A549 (cell line): ENCODE results near the gene ARL2BP. TPM values are rescaled to one million over a fixed set of nuclear protein-coding genes. Genes with fewer than 3 reads are reported as not detected.

ENCODE experiments used
- ATAC-seq, 2 experiments: fragments of 200-7000 bp in 1 of 2; fragments of >200 bp in 1 of 2; cut with Nextera tagmentation in 1 of 2; cut with Tn5 transposase in 1 of 2; 3 replicates each; pipeline versions ENCODE4 v1.8.0 to v1.9.1; 2018 to 2020; ENCODE audit warnings: mild to moderate bottlenecking in 1 of 2, moderate library complexity in 1 of 2
- CTCF ChIA-PET: fragments of 300-600 bp; sonication (Branson Sonifier 250); formaldehyde crosslinking; extraction: SDS; loops from one replicate; lab custom pipeline; 2021; ENCODE audit warnings: antibody characterized with exemption, inconsistent platforms; lab: Yijun Ruan, JAX
- POLR2A ChIA-PET: fragments of 350-600 bp; formaldehyde crosslinking; extraction: SDS; loops from one replicate; lab custom pipeline; 2021; ENCODE audit warnings: antibody characterized with exemption, inconsistent platforms; lab: Yijun Ruan, JAX
- DNase-seq, 2 experiments: peaks; one replicate each; pipeline versions ENCODE4 v3.0.0 to v3.0.0-alpha.2; 2011 to 2016; ENCODE audit warnings: low read depth in 1 of 2, low spot score in 1 of 2
- FAIRE-seq: peaks from 2 replicates; lab custom pipeline; 2011; peaks lifted over from hg19 to GRCh38; lab: Jason Lieb, UNC
- H3K27ac ChIP-seq, 2 experiments: fragments of >200 bp; sonication (Bioruptor Twin); formaldehyde crosslinking; 3 replicates each; pipeline ENCODE4 v1.5.1; 2016 to 2017
- H3K4me1 ChIP-seq: fragments of >200 bp; sonication (Bioruptor Twin); formaldehyde crosslinking; 3 replicates; pipeline ENCODE4 v1.6.1; 2016
- H3K4me2 ChIP-seq: fragments of >200 bp; sonication (Bioruptor Twin); formaldehyde crosslinking; 3 replicates; pipeline ENCODE4 v1.6.1; 2016
- H3K4me3 ChIP-seq: fragments of >200 bp; sonication (Bioruptor Twin); formaldehyde crosslinking; 3 replicates; pipeline ENCODE4 v1.5.1; 2016
- H3K9me3 ChIP-seq: fragments of >200 bp; sonication (Bioruptor Twin); formaldehyde crosslinking; 3 replicates; pipeline ENCODE4 v1.6.1; 2016
- ATOH8 ChIP-seq: fragments of 250-450 bp; sonication (Bioruptor Pico); IDR thresholded peaks from 2 replicates; pipeline ENCODE4 v1.5.0; 2020; ENCODE audit warnings: low read depth, mild to moderate bottlenecking, moderate library complexity
- BCL3 ChIP-seq: fragments of >200 bp; sonication (Bioruptor Twin); formaldehyde crosslinking; IDR thresholded peaks from 3 replicates; pipeline ENCODE4 v1.6.1; 2016
- E2F6 ChIP-seq: IDR thresholded peaks from 2 replicates; pipeline ENCODE4 v1.6.1; 2012; ENCODE audit warnings: low read depth, borderline replicate concordance
- EHF ChIP-seq: fragments of 250-450 bp; sonication (Bioruptor Pico); IDR thresholded peaks from 2 replicates; pipeline ENCODE4 v1.5.0; 2020; ENCODE audit warnings: mild to moderate bottlenecking
- EHMT2 ChIP-seq: fragments of 200-600 bp; sonication (generic); IDR thresholded peaks from 2 replicates; pipeline ENCODE4 v1.6.1; 2016; ENCODE audit warnings: antibody characterized with exemption, low read depth, mild to moderate bottlenecking, moderate library complexity
- EP300 ChIP-seq, 2 experiments: fragments of >200 bp; sonication (Bioruptor Twin); formaldehyde crosslinking; IDR thresholded peaks; 2 replicates in 1 of 2; 3 replicates in 1 of 2; pipeline ENCODE4 v1.6.1; 2016 to 2017
- FOSB ChIP-seq: fragments of 250-450 bp; sonication (Bioruptor Pico); IDR thresholded peaks from 2 replicates; pipeline ENCODE4 v1.5.0; 2020; ENCODE audit warnings: mild to moderate bottlenecking, moderate library complexity
- FOSL2 ChIP-seq, 2 experiments: fragments of 450-650 bp in 1 of 2; fragments of >200 bp in 1 of 2; sonication (Bioruptor Twin) in 1 of 2; formaldehyde crosslinking; IDR thresholded peaks; 2 replicates each; pipeline versions ENCODE4 v1.5.0 to v1.6.1; 2016 to 2020; ENCODE audit warnings: mild to moderate bottlenecking in 1 of 2, moderate library complexity in 1 of 2
- FOXS1 ChIP-seq: fragments of 250-450 bp; sonication (Bioruptor Pico); IDR thresholded peaks from 2 replicates; pipeline ENCODE4 v1.5.0; 2020; ENCODE audit warnings: mild to moderate bottlenecking, moderate library complexity
- HEYL ChIP-seq: fragments of 250-450 bp; sonication (Bioruptor Pico); IDR thresholded peaks from 2 replicates; pipeline ENCODE4 v1.8.0; 2021; ENCODE audit warnings: mild to moderate bottlenecking, moderate library complexity
- JUN ChIP-seq, 2 experiments: fragments of >200 bp; sonication (Bioruptor Twin); formaldehyde crosslinking; IDR thresholded peaks; 2 replicates in 1 of 2; 3 replicates in 1 of 2; pipeline ENCODE4 v1.6.1; 2016 to 2017
- JUNB ChIP-seq: fragments of >200 bp; sonication (Bioruptor Twin); formaldehyde crosslinking; IDR thresholded peaks from 2 replicates; pipeline ENCODE4 v1.6.1; 2016
- KDM5A ChIP-seq: fragments of 200-600 bp; sonication (generic); IDR thresholded peaks from 2 replicates; pipeline ENCODE4 v1.6.1; 2016; ENCODE audit warnings: antibody characterized with exemption, mild to moderate bottlenecking
- MAX ChIP-seq: IDR thresholded peaks from 2 replicates; pipeline ENCODE4 v1.6.1; 2012
- MYC ChIP-seq: IDR thresholded peaks from 2 replicates; pipeline ENCODE4 v1.6.1; 2012; ENCODE audit warnings: mild to moderate bottlenecking, inconsistent platforms, low read length, improper control_type of control experiment, borderline replicate concordance
- NFE2L2 ChIP-seq: fragments of 150-350 bp; conservative IDR thresholded peaks from 2 replicates; pipeline ENCODE4 v1.6.1; 2014; ENCODE audit warnings: low read length
- PBX3 ChIP-seq: IDR thresholded peaks from 2 replicates; pipeline ENCODE4 v1.6.1; 2012
- PHF8 ChIP-seq: fragments of 200-600 bp; sonication (generic); IDR thresholded peaks from 2 replicates; pipeline ENCODE4 v1.6.1; 2016; ENCODE audit warnings: low read depth, mild to moderate bottlenecking, antibody characterized with exemption, moderate library complexity, borderline replicate concordance
- POLR2AphosphoS2 ChIP-seq: conservative IDR thresholded peaks from 2 replicates; pipeline ENCODE4 v1.6.1; 2012; ENCODE audit warnings: low read length, improper control_type of control experiment, inconsistent platforms
- RFX5 ChIP-seq: fragments of 450-650 bp; IDR thresholded peaks from 2 replicates; pipeline ENCODE4 v1.7.1; 2014; ENCODE audit warnings: antibody characterized with exemption, mild to moderate bottlenecking, moderate library complexity
- RNF2 ChIP-seq: fragments of 200-600 bp; sonication (generic); IDR thresholded peaks from 2 replicates; pipeline ENCODE4 v1.6.1; 2016; ENCODE audit warnings: low read depth, mild to moderate bottlenecking, antibody characterized with exemption, moderate library complexity, borderline replicate concordance
- TP53 ChIP-seq: fragments of 250-450 bp; sonication (Bioruptor Pico); IDR thresholded peaks from 2 replicates; pipeline ENCODE4 v1.5.0; 2021; ENCODE audit warnings: mild to moderate bottlenecking, moderate library complexity
- USF2 ChIP-seq: fragments of 450-650 bp; IDR thresholded peaks from 2 replicates; pipeline ENCODE4 v1.6.1; 2014; ENCODE audit warnings: antibody characterized with exemption
- WGBS: methylation state at CpG from one replicate; pipeline ENCODE4 v1.1.6; 2017; ENCODE audit errors: missing lambda C conversion rate; 5-methylcytosine and 5-hydroxymethylcytosine counted together
- polyA plus RNA-seq, 4 experiments: library from polyadenylated mRNA; depleted of rRNA in 3 of 4; stranded (reverse); fragments of >200 nt; fragmentation: RNase III in 1 of 4; extraction: RNeasy Plus Mini Kit Qiagen cat#74134 plus additional on column Dnase treatment in 1 of 4; gene quantifications; 2 replicates in 3 of 4; 3 replicates in 1 of 4; pipeline ENCODE4 v1.2.3, GENCODE V29; 2011 to 2017

Gene ARL2BP
- polyA plus RNA-seq, 2 of the 4 experiments (the other 2 are of a cell fraction), result 67.0 to 126 TPM

GRCh38 chr16:57234707-57235092 lies 10.4 kb upstream of the ARL2BP start (continued):
- TF ChIP-seq PBX3, result no peak
- TF ChIP-seq RNF2, result no peak
- no peak for TF ChIP-seq JUNB
- no peak for TF ChIP-seq BCL3
- no peak for TF ChIP-seq USF2
- TF ChIP-seq TP53 (CRISPR knock-in tag), result no peak

- Histone ChIP-seq H3K9me3 (no peaks in the 10 kb centered on the region), H3K27ac (no peak overlapping the region), H3K4me3 (no peak overlapping the region), H3K4me2 (no peak overlapping the region), H3K4me1 (no peaks in the 10 kb centered on the region)
- DNase-seq, result no peak
- FAIRE-seq, result no peak
- WGBS, result 75% methylated on average over 8 of the region's 8 CpGs
- POLR2A ChIA-PET, result interaction anchor here (1.6 kb wide), 1 partner anchor 10 kb away, joined by 4 read pairs; the partner anchor contains the start of gene ARL2BP
- TF ChIP-seq FOXS1 (CRISPR knock-in tag) (no peak), PBX3 (no peak), TP53 (CRISPR knock-in tag) (no peak), JUN (IDR thresholded peaks at IDR 0.05) (no peak), NFE2L2 (no peak), HEYL (CRISPR knock-in tag) (no peak), ATOH8 (no peak)
- ATAC-seq, result no peak
- CTCF ChIA-PET, result interaction anchor here (0.6 to 1.1 kb wide), 3 partner anchors 13 to 69 kb away, joined by 3 read pairs; no protein-coding TSS in a partner anchor
Measured at GRCh38 chr16:57235128-57236021, 9.7 kb upstream of the ARL2BP start.

GRCh38 chr16:57236022-57236350 lies 9.1 kb upstream of the ARL2BP start:
- no peaks in the 10 kb centered on the region for H3K4me1 ChIP-seq
- no peaks in the 10 kb centered on the region for H3K9me3 ChIP-seq
- FAIRE-seq (no peak), DNase-seq (no peak), ATAC-seq (no peak)
- no peak overlapping the region for H3K4me3 ChIP-seq
- no peak overlapping the region for H3K4me2 ChIP-seq
- no peak for TF ChIP-seq E2F6
- TF ChIP-seq EP300 (IDR thresholded peaks at IDR 0.05), result no peak
- TF ChIP-seq POLR2AphosphoS2, result no peak
- TF ChIP-seq RFX5, result no peak
- TF ChIP-seq ATOH8, result no peak
- TF ChIP-seq FOSB (CRISPR knock-in tag), result no peak
- TF ChIP-seq PHF8, result no peak
- TF ChIP-seq MYC, result no peak
- no peak for TF ChIP-seq EHMT2
- TF ChIP-seq JUN (IDR thresholded peaks at IDR 0.05), result no peak
- no peak for TF ChIP-seq NFE2L2
- no peak for TF ChIP-seq KDM5A
- no peak for TF ChIP-seq MAX
- no peak for TF ChIP-seq FOSL2 (IDR thresholded peaks at IDR 0.05)
- no peak for TF ChIP-seq FOSL2 (CRISPR knock-in tag; IDR thresholded peaks at IDR 0.05)
- no peak for TF ChIP-seq EHF (CRISPR knock-in tag)
- no peak overlapping the region for H3K27ac ChIP-seq
- CTCF ChIA-PET, result interaction anchor here (0.8 to 1.1 kb wide), 3 partner anchors 10 to 69 kb away, joined by 3 read pairs; no protein-coding TSS in a partner anchor
- POLR2A ChIA-PET, result interaction anchor here (1.6 kb wide), 1 partner anchor 9 kb away, joined by 4 read pairs; the partner anchor contains the start of gene ARL2BP
